OCI-LY1 (cell line): ENCODE results near the gene TGFBR2.

ENCODE experiments used
- H2AFZ ChIP-seq: fragments of 200-600 bp; sonication (generic), shearing (Covaris generic); 2 replicates; pipeline ENCODE4 v1.6.0; 2014; ENCODE audit warnings: antibody characterized with exemption, mild to moderate bottlenecking, low read length
- H3F3A ChIP-seq: fragments of 200-600 bp; sonication (generic), shearing (Covaris generic); 2 replicates; pipeline ENCODE4 v1.6.0; 2014; ENCODE audit warnings: mild to moderate bottlenecking, antibody characterized with exemption, low read length, moderate library complexity; ENCODE audit not compliant: insufficient read depth
- H3K27ac ChIP-seq: fragments of 200-600 bp; sonication (generic); 2 replicates; pipeline ENCODE4 v1.5.1; 2014; ENCODE audit warnings: low read length, mixed run types, mild to moderate bottlenecking, low read depth; ENCODE audit not compliant: poor library complexity, severe bottlenecking
- H3K27me3 ChIP-seq: fragments of 200-600 bp; sonication (generic); 2 replicates; pipeline ENCODE4 v1.6.0; 2014; ENCODE audit warnings: antibody characterized with exemption, mild to moderate bottlenecking, low read length, moderate library complexity; ENCODE audit not compliant: insufficient read depth
- H3K36me3 ChIP-seq: fragments of 200-600 bp; sonication (generic); 2 replicates; pipeline ENCODE4 v1.6.1; 2014; ENCODE audit warnings: mild to moderate bottlenecking, antibody characterized with exemption, low read length, moderate library complexity, mixed read lengths; ENCODE audit not compliant: insufficient read depth
- H3K4me1 ChIP-seq: fragments of 200-600 bp; sonication (generic); 2 replicates; pipeline ENCODE4 v1.5.1; 2014; ENCODE audit warnings: mild to moderate bottlenecking, low read length, moderate library complexity; ENCODE audit not compliant: insufficient read depth, severe bottlenecking
- H3K4me2 ChIP-seq: fragments of 200-600 bp; sonication (generic), shearing (Covaris generic); 2 replicates; pipeline ENCODE4 v1.6.1; 2014; ENCODE audit warnings: low read length
- H3K4me3 ChIP-seq: fragments of 200-600 bp; sonication (generic); 2 replicates; pipeline ENCODE4 v1.5.1; 2014; ENCODE audit warnings: low read length, low read depth, mild to moderate bottlenecking, mixed read lengths; ENCODE audit not compliant: poor library complexity, severe bottlenecking
- H3K79me2 ChIP-seq: fragments of 200-600 bp; shearing (Covaris generic); 2 replicates; pipeline ENCODE4 v1.6.1; 2016; ENCODE audit warnings: mixed run types, low read length, mixed read lengths; ENCODE audit not compliant: insufficient read depth
- H3K9ac ChIP-seq: fragments of 200-600 bp; sonication (generic), shearing (Covaris generic); 2 replicates; pipeline ENCODE4 v1.6.1; 2014; ENCODE audit warnings: mild to moderate bottlenecking, low read length, mixed read lengths
- H3K9me2 ChIP-seq: fragments of 200-600 bp; sonication (generic), shearing (Covaris generic); 2 replicates; pipeline ENCODE4 v1.6.1; 2014; ENCODE audit warnings: low read depth, mild to moderate bottlenecking, low read length, mixed read lengths
- H3K9me3 ChIP-seq: fragments of 200-600 bp; shearing (Covaris generic); 2 replicates; pipeline ENCODE4 v1.6.1; 2014; ENCODE audit warnings: low read length, mixed read lengths
- H4K20me1 ChIP-seq: fragments of 200-600 bp; sonication (generic), shearing (Covaris generic); 2 replicates; pipeline ENCODE4 v1.6.0; 2016; ENCODE audit warnings: mild to moderate bottlenecking, low read length; ENCODE audit not compliant: insufficient read depth
- CTCF ChIP-seq: fragments of 200-600 bp; sonication (generic), shearing (Covaris generic); IDR thresholded peaks from 2 replicates; pipeline ENCODE4 v1.5.1; 2017; ENCODE audit warnings: mild to moderate bottlenecking, antibody characterized with exemption, low read length, moderate library complexity, mixed read lengths
- EZH2 ChIP-seq: fragments of 200-600 bp; sonication (generic), shearing (Covaris generic); IDR thresholded peaks from 2 replicates; pipeline ENCODE4 v1.8.0; 2017; ENCODE audit warnings: borderline replicate concordance, mixed run types, mild to moderate bottlenecking, antibody characterized with exemption, low read length, moderate library complexity, mixed read lengths

TGFBR2 gene

GRCh38 chr3:30672959-30673358, 66.6 kb downstream of the TGFBR2 start:
- Histone ChIP-seq H3K36me3 (peaks cover 94% of the 10 kb centered on the region), H2AFZ (no peak overlapping the region), H3K79me2 (no peaks in the 10 kb centered on the region), H3K4me3 (no peak overlapping the region), H3K27ac (no peak overlapping the region), H3K27me3 (no peaks in the 10 kb centered on the region), H3K4me2 (no peak overlapping the region), H3K4me1 (no peaks in the 10 kb centered on the region), H3K9ac (no peak overlapping the region), H3K9me3 (no peaks in the 10 kb centered on the region), H4K20me1 (no peaks in the 10 kb centered on the region), H3K9me2 (no peaks in the 10 kb centered on the region), H3F3A (no peaks in the 10 kb centered on the region)
- TF ChIP-seq CTCF, result no peak
- TF ChIP-seq EZH2, result no peak

- Histone ChIP-seq H3K27me3 (no peaks in the 10 kb centered on the region), H3K4me1 (no peaks in the 10 kb centered on the region), H3K27ac (no peak overlapping the region), H3K9me3 (no peaks in the 10 kb centered on the region), H3K9ac (no peak overlapping the region), H3K9me2 (no peaks in the 10 kb centered on the region), H3K4me2 (no peak overlapping the region), H3K4me3 (no peak overlapping the region), H3F3A (no peaks in the 10 kb centered on the region), H3K79me2 (no peaks in the 10 kb centered on the region), H4K20me1 (no peaks in the 10 kb centered on the region), H3K36me3 (peaks cover 92% of the 10 kb centered on the region), H2AFZ (no peak overlapping the region)
- TF ChIP-seq CTCF, result no peak
- TF ChIP-seq EZH2, result no peak
These were observed 67.3 kb downstream of the TGFBR2 start for GRCh38 chr3:30673425-30674341.

DNA sequence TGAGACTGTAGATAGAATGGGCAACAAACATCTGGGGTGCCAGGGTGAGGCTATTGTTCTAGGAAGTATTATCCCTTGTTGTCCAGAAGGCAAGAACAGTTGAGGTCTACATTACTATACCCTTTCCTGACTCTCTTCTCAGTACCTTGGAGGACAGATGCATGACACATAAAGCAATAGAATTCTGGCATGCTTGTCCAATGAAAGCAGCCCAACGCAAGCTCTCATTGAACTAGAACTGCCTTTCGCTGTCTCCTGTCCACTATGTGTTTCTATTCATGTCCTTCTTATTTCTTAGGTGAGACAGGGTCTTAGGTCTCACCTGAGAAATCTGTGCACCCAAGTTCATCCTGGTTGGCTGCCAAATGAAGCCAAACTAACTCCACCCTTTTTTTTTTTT, 68.6 kb downstream of the TGFBR2 start:
- no peak overlapping the region for H3K9ac ChIP-seq
- no peaks in the 10 kb centered on the region for H3K27me3 ChIP-seq
- no peak overlapping the region for H3K4me3 ChIP-seq
- H3K27ac ChIP-seq, result no peak overlapping the region
- H3K9me2 ChIP-seq, result no peaks in the 10 kb centered on the region
- TF ChIP-seq EZH2, result no peak
- TF ChIP-seq CTCF, result no peak
- H3K4me2 ChIP-seq, result no peak overlapping the region
- H3K4me1 ChIP-seq, result no peaks in the 10 kb centered on the region
- H3K9me3 ChIP-seq, result no peaks in the 10 kb centered on the region
- no peak overlapping the region for H2AFZ ChIP-seq
- H3F3A ChIP-seq, result no peaks in the 10 kb centered on the region
- no peaks in the 10 kb centered on the region for H4K20me1 ChIP-seq
- H3K79me2 ChIP-seq, result no peaks in the 10 kb centered on the region
- peaks cover 92% of the 10 kb centered on the region for H3K36me3 ChIP-seq
